ENCODE results near the gene PRRG1.
"Not testable (repeated sequence)": the region's sequence is repeated elsewhere in the genome, so short reads cannot be mapped to it uniquely, and the experiment has no call there.

Gene PRRG1

GRCh38 chrX:37378830-37379229 lies 29.7 kb downstream of the PRRG1 start:
- DNase-seq (ENCODE audit: low spot score): no peak

- no peak for DNase-seq (ENCODE audit: low spot score)
Observed at GRCh38 chrX:37380256-37380655, 31.1 kb downstream of the PRRG1 start.

- no peak for DNase-seq (ENCODE audit: low spot score)
Observed at GRCh38 chrX:37380924-37381323, 31.8 kb downstream of the PRRG1 start.

GRCh38 chrX:37383313-37383712 lies 34.1 kb downstream of the PRRG1 start:
- no peak for DNase-seq (ENCODE audit: low spot score)

GRCh38 chrX:37388413-37388812 lies 39.2 kb downstream of the PRRG1 start:
- no peak for DNase-seq (ENCODE audit: low spot score)

DNA sequence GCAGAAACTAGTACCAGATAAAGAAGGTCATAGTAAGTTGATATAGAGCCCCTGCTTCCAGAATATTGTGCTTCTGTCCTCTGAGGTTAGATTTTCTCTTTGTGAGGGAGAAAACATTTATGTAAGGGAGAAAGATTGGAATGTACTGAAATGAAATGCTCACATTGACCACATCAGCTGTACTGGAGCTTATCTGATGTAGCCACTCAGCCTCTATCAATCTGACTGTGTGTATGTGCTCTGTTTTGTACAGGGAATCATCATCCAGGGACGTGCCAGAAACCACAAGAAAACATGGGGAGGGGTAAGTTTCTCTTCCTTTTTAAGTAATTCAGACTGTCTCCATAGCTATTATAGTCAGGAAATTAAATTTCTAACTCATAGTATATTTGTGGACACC lies 56.8 kb downstream of the PRRG1 start:
- peak; percentile 11 for DNase-seq (ENCODE audit: low spot score)

- DNase-seq (ENCODE audit: low spot score): no peak
Observed at GRCh38 chrX:37407736-37408135, 58.6 kb downstream of the PRRG1 start.

DNA sequence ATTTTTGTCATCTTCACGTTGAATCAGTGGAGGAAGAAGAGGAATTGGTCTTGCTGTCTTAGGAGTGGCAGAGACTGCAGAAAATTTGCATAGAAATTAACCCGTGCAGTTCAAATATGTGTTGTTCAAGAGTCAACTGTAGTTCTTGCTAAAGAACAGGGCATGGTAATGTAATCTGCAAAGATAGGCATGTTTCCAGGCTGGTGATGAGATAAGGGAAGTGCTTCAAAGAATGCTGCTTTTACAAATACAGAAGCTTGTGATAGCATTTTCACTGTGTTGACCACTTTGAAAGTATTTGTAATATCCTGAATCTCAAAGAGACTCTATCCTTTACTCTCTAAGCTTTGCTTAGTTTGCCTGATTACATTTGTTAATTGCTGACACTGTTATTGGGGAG lies 60.1 kb downstream of the PRRG1 start:
- no peak for DNase-seq (ENCODE audit: low spot score)

DNA sequence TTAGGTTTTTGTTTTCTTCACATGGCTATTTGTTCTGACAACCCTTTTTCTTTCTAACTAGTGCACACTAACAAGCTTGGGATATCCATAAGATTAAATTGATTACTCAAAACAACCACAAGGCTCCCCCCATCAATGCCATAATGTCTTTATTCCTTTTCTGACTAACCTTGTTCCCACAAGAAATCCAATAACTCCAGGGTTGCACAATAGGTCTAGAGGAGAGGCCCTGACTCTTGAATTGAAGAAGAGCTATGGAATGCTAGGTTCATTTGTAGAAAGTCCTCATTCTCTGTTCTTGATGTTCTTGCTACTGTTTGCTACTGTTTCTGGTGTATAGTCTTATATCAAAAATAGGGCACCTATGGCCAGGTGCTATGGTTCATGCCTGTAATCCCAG lies 71.0 kb downstream of the PRRG1 start:
- peak; percentile 1 for DNase-seq (ENCODE audit: low spot score)

DNA sequence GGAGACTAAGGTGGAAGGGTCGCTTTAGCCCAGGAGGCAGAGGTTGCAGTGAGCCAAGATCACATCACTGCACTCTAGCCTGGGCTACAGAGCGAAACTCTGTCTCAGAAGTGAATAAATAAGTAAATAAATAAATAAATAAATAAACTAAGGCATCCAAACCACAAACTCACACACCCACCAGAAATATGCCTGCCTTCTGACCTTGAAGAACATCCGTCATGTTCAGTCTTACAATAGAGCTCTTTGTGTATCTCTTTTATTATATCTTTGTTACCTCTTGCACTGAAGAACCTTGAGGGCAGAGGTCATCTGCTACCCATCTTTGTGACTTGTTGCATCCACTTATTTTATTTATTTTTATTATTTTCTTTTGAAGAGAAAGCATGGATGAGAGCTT lies 71.6 kb downstream of the PRRG1 start:
- DNase-seq (ENCODE audit: low spot score): no peak

DNA sequence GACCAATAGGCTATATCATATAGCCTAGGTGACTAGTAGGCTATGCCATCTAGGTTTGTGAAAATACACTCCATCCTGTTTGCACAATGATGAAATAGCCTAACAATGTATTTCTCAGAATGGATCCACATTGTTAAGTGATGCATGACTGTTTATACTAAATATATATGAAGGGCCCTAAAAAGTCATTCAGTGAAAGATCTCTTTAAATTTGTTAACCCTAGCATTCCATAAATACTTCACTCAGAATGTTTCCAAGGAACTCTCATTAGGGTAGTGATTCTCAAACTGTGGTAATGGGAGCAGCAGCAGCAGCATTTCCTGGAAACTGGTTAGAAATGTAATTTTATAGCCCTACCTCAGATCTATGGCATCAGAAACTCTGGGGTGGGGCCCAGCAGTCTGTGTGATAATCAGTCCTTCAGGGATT lies 74.9 kb downstream of the PRRG1 start:
- DNase-seq (ENCODE audit: low spot score): no peak

DNA sequence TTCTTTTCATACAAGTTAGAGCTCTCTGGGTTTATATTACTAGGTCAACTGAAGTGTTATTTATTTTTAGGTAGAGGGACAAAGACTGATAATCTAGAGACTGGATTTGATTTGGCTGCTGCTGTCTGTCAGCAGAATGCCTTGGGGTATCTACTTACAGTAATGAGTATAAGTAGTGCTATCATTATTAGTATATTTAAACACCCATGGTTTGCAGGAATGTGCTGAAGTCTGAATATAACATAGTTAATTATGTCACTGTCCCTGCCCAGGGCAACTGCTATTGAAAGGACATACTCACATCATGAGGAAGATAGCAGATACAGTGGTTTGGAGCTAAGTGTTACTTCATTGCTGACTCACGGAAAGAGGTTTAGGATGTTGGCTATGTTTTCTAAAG lies 76.2 kb downstream of the PRRG1 start:
- no peak for DNase-seq (ENCODE audit: low spot score)

- not testable (repeated sequence) for DNase-seq (ENCODE audit: low spot score)
Observed at GRCh38 chrX:37428962-37429361, 79.8 kb downstream of the PRRG1 start.

DNA sequence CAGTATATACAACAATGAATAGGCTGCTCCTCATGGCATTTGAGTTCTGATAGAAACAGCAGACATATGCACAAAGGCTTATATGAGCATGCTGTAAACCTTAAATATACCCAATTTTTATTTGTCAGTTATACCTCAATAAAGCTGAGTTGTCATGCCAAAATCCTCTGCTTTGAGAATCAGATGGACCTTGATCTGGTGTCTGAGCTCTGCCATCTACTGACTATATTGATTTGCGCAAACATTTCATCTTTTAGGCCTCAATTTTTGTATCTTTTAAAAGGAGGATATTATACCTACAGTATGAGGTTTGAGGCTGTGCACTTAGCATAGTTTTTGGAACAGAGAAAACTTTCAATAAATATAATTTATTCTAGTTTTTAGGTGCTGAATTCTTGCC lies 85.2 kb downstream of the PRRG1 start:
- DNase-seq (ENCODE audit: low spot score): no peak

GRCh38 chrX:37437160-37437559 lies 88.0 kb downstream of the PRRG1 start:
- no peak for DNase-seq (ENCODE audit: low spot score)

- DNase-seq (ENCODE audit: low spot score): no peak
Observed at GRCh38 chrX:37441377-37441776, 92.2 kb downstream of the PRRG1 start.

DNA sequence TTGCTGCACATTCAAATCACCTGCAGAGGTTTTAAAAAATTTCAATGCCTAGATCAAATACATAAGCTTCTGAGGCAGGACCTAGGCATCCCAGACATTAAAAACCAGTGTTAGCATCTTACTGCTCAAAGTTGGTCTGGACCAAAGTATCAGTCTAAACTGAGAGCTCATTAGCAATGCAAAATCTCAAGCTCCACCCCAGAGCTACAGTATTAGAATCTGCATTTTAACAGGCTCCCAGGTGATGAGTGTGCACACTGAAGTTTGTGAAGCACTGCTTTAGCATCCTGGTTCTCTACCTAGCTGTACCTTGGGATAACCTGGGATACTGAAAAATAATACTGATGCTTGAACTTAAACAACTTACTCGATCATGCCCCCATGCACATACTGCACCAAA lies 96.0 kb downstream of the PRRG1 start:
- no peak for DNase-seq (ENCODE audit: low spot score)

- no peak for DNase-seq (ENCODE audit: low spot score)
Observed at GRCh38 chrX:37453821-37454220, 104.7 kb downstream of the PRRG1 start.

- peak; percentile 15 for DNase-seq (ENCODE audit: low spot score)
Observed at GRCh38 chrX:37454537-37455285, 105.5 kb downstream of the PRRG1 start.

DNA sequence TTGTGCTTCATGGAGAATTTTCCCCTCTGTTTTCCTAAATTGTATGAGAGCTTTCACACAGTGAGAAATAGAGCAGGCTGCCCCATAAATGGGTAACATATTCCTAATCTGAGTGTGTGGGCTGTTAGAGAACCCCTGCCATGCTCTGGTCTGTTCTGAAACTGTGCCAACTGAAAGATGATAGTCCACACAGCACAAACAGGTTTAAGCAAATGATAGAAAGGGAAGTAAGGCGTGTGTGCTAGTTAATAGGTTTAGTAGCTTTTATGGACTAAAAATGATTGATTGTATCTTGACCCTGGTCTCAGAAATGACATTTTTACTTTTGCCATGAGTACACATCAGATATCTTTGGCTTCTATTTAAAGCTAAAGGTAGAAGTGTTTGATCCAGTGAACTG lies 106.2 kb downstream of the PRRG1 start:
- DNase-seq (ENCODE audit: low spot score): no peak

GRCh38 chrX:37460285-37460684 lies 111.1 kb downstream of the PRRG1 start:
- DNase-seq (ENCODE audit: low spot score): not testable (repeated sequence)

DNA sequence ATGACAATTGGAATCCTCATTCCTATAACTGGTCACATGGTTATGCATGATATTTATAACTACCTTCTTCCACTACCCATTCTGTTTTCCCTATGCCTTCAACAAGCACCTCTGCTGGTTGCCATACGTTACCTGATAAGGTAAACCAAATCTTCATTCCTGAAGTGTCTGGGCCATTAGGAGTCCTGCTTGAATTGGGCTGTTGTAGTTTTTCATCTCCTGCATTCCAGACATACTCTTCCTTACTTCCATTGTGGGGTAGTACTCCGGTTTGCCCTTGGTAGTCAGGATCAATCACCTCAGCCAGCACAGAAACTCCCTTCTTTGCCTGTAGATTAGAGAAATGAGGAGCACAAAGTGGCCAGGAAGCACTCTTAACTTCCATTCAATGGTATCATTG lies 113.2 kb downstream of the PRRG1 start:
- DNase-seq (ENCODE audit: low spot score): no peak

GRCh38 chrX:37468124-37468739 lies 119.1 kb downstream of the PRRG1 start:
- DNase-seq (ENCODE audit: low spot score): no peak

- no peak for DNase-seq (ENCODE audit: low spot score)
Observed at GRCh38 chrX:37470711-37471110, 121.5 kb downstream of the PRRG1 start.

Data from GM03348 (cell line).